CD4-positive, alpha-beta T cell treated with Interleukin-15 for 1 hour (primary cell): ENCODE measurements around the gene GID8.

ENCODE experiments used
- DNase-seq: peaks from one replicate; pipeline ENCODE4 v3.0.0-alpha.2; 2020

Gene GID8

DNA sequence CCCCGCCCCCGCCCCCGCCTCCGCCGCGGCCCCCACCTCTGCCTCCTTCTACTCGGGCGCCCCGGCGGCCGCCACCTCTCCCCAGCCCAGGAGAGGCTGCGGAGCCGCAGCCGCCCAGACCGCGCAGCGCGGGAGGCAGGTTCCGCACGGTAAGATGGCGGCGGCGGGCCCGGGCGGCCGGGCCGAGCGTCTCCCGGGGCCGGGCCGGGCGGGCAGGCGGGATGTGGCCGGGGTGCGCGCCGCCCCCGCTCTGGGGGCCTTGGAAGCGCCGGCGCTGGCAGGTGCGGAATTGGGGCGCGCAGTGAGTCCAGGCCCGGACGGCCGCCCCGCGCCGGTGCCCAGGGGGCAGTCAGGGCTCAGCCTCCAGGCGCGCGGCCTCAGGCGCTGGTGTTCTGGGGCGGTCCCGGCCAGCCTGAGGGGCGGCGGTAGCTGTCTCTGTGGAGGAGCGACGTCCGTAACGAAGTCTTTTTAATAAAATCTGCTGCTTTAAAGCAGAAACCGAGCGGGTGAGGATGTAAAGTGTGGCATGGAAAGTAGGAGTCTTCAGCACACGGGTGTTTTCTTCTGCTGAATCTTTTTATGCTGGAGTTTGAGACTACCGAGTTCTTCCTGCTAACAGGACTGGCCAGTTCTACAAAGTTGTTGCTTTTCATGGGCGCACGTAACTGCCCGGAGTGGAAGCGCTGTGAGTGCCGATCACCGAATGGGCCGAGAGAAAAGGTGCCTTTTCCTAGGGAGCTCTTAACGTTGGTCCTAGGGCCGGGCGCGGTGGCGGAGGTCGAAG, at the start of gene GID8:
Gene GID8, plus strand, starts transcription at position 43 of the 784 bp plus-strand sequence. CDS start 3,356 bp downstream, outside the sequence.
- DNase-seq: peak; percentile 50

DNA sequence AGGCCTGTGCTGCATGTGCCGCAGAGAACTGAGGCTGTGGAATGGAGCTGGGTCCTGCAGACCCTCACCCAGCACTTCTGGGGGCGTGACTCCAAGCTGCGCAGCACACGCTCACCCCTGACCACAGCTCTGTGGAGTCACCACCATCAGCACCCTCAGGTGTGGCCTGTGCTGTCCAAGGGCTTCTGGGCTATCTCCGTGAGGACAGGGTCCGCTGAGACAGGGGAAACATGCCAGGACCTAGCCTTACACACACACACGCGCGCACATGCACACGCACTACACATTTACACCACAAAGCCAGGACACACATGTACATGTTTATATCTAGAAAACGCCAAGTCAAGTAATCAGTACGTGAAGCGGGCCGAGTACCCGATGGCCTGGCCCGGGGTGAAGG, 49.5 kb upstream of the GID8 start:
- no peak for DNase-seq

DNA sequence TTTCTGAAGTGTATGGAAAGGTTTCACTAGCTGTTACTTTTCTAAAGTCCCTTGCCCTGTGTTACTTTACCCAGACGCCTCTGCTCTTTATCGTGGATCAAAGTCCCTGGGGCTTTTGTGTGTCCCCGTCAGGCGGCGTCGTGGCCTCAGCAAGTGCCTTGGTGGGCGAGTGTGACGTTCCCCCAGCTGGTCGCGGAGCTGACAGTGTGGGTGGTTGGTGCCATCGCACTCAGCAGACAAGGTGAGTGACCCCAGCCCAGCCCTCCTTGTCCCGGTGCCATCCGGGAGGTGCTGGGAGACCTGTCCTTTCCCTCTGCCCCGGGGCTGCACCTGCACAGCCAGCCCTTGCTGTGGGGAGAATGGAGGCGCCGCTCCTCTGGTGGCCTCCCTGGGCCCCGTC, 49.0 kb upstream of the GID8 start:
- DNase-seq: no peak

DNA sequence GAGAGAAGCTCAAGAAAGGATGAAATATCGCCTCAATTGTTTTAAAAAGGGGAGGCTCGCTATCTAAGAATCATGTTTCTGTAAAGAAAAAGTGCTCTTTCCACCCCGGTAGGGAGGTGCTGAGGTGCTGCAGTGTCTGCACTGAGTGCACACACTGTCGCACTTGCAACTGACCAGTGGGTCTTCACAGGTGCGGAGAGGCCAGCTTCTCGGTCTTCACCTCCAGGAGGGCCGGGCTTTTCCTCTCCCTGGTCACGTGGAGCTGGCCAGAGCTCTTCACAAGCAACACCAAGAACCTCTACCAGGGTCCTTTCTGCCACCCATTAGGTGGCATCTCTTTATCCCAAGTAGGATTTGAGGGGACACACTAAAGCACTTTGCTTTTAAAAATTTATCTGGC, 48.5 kb upstream of the GID8 start:
- DNase-seq: no peak

DNA sequence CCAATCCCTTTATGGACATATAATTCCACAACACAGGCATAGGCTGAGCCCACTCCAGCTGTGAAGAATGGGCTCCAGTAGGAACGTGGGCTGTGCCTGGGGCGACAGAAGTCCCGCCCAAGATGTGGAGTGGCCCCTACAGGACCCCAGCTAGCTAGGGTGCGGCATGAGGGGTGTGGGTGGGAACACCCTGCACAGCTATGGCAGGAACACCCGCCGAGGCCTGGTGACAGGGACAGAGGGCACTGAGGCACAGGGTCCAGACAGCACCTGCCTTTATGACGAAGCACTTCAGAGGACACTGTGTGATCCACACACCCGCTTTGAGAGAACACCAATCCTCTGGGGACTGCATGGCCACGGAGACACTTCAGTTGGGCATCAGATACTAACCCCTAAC, 48.1 kb upstream of the GID8 start:
- no peak for DNase-seq

DNA sequence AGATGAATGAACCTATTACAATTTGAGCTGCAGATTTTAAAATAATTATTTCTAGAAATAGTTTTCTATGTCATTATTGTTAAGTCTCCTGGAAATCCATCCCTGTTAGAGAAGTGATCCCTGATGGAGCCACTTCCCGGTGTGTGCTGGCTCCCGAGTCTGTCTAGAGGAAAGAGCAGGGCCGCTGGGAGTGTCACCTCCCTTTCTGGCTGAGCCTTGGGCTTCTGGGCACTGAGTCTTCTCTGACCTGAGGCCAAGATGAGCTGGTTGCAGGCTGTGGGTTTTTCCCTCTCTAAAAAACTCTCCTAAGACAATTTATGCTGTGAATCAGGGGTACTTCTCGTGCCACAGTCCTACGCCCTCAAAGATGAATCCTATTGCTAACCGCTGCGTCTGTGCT, 47.5 kb upstream of the GID8 start:
- no peak for DNase-seq

DNA sequence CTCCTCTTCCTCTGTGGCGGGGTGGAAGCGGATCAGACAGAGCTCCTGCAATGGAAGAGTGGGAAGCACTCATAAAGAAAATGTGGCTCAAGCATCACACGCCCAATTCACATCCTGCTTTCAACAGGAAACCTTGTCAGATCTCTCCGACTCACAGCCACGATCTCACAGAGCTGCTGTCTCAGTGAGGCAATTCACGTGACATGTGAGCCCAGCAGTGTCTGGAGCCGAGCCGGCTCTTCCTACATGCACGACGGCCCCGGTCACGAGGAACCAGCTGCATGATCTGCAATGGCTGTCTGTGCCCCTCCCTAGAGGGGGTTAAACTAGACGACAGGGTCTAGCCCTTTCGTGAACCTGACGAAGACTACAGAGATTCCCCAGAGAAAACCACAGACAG, 46.8 kb upstream of the GID8 start:
- peak; percentile 36 for DNase-seq

DNA sequence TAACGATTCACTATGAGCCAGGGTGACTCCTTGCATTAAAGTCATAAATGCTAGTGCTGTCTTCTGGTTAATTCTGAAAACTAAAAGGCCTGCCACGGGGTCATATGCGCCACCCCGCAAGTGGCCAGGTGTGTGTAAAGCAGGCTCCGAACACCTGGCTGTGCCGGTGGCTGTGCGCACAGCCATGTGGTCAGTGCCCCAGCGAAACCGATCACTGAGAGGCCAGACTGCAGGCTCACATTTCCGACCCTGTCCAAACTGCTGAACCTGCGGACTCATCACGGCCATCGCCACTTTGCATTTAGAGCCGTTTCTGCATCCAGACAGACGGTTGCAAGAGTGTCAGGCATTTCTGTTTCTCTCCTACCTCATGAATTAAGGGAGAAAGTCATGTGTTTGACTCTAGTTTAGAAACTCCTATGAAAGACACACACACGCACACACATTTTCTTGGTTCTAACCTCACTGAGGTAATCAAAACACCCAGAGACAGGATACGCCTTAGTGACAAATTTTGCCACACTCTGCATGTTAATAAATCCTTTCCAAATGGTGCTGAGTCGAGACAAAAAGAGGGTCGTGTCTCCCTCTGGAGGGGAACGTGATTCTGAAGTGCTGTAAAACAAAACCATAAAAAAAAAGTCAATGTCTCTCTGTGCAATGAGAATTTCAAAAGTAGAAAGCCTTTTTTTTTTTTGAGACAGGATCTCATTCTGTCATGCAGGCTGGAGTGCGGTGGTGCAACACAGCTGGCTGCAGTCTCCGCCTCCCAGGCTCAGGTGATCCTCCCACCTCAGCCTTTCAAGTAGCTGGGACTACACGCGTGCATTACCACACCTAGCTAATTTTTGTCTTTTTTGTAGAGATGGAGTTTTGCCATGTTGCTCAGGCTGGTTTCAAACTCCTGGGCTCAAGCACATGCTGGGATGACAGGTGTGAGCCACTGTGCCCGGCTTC, 45.3 kb upstream of the GID8 start:
- DNase-seq: peak; percentile 37

DNA sequence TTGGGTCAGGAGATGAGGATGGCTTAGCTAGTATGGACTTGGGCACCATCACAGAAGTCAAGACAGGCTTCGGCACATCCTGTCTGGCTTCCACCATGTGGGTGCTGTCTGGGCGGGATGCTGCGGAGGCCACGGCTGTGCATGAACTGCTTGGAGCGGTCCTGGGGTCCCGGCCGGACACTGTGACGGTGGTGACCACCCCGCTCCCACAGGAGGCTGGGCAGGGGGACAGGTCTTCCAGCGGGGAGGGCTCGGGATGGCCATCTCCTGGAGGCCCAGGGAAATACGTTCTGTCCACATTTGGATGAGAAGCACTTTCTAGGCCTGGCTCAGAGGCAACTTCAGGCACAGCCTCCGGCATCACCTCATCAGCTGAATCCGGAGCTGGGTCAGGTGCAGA, 44.2 kb upstream of the GID8 start:
- DNase-seq: no peak

DNA sequence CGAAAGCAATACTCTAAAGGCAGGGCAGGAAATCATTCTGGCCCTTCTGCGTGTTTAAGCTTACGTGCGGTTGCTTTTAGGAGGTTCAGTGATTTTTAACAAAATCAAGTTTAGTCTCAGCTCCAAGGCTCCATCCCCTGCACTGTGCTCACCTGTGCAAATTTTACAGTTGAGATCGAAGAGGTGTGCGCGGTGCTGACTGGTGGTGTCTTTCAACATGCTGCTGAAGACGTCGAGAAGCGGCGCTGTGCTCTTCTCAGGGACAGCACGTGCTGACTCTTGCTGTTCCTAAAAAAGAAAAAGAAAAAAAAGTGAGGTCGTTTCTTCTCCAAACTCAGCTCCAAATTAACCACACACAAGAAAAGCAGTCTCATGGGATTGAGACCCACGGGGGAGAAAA, 43.7 kb upstream of the GID8 start:
- no peak for DNase-seq

DNA sequence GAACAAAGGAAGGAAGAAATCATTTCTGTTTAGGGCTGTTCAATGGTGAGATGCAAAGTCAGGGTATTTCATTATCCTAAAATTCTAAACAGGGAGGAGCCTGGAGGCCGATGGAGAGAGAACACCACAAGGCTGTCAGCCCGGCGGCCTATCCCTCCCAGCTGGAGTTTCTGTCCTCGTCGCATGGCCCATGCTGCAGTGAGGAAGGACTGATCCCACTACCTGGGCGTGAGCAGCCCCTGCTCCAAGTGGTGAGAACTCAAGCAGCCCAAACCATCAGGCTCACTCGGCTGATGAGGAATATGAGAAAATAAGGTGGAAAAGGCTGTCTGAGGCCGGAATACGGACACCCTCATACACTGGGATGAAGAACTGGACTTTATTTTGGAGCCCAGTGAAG, 42.4 kb upstream of the GID8 start:
- no peak for DNase-seq

DNA sequence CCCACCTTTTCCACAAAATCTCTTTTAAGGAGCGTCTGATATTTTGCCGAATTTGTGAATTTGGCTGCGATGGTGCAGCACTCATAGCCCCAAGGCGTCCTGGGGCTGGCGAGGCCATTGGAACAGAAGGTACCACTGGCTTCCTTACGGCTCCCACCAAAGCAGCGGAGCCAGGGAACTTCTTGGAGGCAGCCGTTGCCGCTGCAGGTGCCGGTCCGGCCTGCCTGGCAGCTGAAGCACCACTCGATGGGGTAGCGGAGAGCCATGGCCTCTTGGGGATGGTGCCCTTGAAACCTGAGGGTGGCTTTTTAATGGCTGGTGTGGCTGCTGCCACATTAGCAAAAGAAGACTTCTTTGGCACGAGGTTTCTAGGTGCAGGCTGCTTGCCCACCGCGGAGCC, 41.4 kb upstream of the GID8 start:
- DNase-seq: no peak

DNA sequence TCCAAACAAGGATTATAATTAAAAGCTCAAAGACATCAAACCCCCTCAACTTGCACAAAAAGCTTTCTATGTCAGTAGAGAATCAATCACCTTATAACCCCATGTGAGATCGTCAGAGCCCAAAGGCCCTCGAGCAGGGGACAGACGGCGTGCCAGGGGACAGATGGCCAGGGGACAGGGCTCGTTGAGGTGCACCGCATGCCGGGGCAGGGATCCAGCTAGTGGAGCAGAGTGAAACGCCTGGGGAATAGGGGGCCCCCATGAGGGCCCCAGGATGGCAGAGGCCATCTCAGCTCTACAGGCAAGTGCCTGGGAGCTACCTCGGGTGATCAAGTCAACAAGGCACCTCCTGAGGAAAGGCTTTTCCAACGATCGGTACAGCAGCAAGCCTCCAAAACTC, 40.3 kb upstream of the GID8 start:
- DNase-seq: no peak

DNA sequence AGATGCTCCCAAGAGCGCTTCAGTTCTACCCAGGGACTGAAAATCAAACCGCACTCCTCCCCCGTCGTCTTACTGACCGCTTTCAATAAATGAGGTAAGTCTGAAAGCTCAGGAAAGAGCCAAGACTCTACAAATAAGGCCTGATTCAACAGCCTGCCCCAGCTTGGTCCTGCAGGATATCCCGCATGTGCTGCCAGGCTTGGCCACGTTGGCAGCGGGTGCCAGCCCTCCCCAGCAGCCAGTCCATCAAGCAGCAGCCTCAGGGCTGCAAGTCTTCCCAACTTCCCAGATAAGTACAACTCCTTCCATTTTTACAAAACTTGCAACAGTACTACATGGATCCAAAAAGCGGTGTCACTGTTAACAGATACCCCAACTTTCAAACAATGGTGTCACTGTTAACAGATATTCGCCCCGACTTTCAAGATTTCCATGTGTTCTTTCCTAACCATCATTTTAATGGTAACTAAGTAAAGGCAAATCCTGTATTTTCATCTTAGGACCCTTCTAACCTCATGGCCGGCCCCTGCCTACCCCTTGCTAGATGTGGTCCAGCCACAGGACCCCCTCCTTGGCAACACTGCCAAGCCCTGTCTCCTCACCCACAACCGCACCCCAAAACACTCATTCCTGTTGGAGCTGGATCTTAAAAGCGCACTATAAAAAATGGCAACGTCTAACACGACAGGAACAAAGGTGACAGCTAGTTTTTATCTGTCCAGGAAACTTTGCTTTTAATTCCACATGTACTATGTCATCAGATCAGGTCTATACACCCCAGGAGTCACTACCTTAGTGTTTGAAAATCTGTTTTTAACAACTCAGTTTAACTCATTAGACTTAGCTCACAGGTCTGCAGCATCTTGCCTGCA, 39.6 kb upstream of the GID8 start:
- DNase-seq: no peak

DNA sequence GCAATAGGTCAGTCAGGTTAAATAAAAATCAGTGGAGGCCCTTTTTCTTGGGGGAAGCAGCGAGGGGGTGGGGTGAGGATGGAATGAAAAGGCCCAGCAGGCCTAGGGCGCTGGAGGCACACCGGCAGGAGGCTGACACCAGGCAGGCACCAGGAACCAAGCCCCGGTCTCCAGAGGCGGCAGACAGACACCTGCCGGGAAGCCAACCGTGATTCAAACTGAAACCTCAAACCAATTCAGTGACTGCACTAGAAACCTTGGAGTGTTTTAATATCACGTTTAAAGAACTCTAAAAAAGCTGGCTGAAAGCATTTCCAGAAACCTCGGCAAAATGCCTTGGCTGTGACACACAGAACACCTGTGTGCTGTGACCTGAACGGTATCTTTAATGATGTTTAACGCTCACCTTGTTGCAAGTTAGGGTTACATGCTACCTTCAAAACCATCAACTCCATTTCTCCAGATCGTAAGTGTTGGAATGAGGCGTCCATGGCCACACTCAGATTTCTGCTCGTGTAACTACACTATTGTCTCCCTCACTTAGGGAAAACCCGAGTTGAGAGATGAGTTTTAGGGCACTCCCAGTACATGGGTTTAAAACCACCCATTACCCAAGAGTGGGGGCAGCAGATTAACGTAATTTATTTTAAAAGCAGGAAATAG, 38.8 kb upstream of the GID8 start:
- no peak for DNase-seq

DNA sequence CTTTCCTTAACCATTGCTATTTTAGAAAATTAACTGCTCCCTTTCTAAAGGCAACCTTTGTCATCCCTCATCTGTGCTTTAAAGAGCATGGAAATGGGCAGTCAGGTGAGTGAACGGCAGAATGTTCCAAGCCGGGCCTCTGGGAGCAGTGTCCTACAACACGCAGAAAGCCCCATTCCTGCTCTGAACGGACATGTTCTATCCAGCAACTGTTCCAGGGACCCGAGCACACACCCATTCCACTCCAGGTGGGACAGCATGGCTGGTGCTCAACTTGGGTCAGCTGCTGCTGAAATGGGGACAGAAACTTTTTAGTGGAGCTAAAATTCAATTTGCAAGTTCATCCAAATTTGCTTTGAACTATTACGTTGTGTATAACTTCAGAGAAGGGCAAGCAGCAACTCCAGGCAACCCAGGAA, 38.3 kb upstream of the GID8 start:
- no peak for DNase-seq

DNA sequence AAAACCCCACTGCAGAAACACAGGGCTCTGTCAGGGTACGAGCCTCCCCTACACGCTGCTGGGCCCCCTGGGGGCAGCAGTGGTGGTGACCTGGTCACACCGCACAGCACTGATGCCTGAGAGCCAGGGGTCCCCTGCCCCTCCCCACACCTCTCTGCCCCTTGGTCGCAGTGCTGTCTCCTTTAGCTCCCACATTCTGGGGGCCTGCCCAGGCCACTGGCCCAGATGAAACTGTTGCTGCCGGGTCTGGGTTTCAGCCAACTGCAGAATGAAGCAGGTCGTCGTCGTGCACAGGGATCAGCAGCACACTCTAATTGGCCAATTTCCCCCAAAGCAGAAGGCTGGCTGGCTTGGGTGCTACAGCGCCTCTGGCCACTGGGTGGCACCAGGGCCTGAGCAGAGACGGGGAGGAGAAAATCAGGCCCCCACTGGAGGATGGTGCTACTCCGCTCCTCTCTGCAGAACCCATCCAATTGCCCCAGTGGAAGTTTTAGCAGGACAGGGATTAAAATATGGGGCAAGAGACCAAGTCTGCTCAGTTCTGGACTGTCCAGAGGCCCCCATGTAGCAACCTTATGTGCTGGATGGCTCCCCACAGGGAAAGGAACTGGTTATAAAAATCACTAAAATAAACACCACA, 37.8 kb upstream of the GID8 start:
- peak; percentile 73 for DNase-seq

DNA sequence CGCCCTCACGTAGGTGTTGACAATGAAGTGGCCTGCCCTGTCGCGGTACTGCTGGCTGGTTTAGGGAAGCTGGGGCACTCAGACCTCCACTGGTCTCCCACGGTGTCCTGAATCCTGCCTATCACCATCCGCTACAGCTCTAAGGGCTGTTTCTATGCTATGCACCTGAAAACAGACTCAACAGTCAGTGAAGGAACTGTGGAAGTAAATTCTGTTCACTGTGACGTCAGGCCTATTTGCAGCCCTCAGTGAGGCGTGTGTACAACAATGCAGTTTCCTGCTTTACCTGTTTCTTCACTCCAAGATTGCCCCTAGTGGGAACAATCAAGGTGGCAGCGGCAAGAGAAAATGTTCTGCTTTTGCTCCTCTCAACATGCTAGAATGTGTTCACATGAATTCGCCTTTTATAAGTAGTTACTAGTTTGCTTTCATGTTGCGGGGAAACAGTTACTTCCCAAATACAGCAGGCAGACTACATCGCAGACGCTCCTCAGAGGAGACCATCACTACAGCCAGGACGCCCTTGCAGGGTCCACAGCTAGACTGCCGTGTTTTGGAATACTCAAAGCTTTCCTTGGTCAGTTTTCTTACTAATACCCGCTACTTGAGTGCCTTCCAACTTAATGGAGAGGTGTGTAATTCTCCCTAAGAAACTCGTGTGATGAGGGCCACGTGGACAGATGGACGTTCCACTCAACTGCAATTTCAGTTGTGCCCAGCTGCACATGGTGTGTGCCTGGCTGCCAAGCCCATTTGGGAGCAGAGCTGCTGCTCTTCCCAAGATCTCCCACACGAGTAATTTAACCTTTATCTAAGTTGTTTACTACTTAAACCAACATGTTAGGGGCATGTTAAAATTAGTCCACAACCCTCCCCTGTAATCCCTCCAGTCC, 37.0 kb upstream of the GID8 start:
- no peak for DNase-seq

DNA sequence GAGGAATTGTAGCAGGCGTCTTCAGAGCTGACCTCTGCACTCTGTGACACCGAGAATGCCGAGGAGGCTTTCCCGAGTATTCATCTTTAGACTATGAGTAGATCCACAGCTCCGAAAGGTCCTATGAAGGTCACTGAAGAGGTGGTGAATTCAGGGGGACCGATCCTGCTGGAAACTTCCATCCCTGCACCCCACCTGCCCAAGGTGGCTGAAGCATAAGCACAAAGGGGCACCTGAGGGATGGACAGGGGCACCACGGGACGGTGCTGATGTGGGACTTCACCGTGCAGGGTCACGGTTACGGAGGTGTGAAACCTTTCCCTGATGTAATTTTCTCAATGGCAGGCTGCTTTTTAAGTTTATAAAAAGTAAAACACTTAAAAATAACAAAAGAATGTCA, 36.1 kb upstream of the GID8 start:
- no peak for DNase-seq

DNA sequence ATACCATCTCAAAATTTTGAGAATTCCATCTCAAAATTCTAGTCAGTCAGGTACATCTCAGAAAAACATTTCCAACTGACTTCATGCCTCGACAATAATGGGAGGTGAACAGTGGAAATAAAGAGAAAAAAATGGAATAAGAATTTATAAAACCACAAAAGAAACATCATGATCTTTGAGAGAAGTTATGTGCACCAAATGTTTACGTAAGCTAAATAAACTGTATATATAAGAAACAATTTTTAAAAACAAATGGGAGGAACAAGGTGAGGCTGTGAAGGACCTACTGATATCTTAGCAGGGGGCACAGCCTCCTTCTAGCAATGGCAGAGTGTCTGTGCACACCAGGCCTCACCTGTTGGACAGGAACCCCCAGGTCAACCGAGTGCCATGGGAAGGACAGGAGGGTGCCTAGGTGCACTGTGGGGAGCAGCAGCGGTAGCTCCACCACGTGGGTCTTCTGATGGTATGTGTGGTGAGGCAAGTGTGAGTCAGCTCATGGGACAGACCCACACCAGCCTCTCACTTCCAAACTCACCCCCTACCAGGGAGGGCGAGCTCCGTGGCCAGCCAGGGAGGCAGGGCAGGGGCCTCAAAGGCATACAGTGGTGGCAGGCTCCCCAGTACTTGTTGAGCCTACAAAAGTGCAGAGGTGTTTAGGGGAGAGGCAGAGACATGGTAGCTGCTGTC, 34.9 kb upstream of the GID8 start:
- DNase-seq: no peak
